Mucosa of gallbladder (tissue), 1 donor: Measurements from ENCODE around the gene AK3. TPM values are rescaled to one million over a fixed set of nuclear protein-coding genes. Genes with fewer than 3 reads are reported as not detected.
"Not testable (repeated sequence)": the region's sequence is repeated elsewhere in the genome, so short reads cannot be mapped to it uniquely, and the experiment has no call there.

Experiments
- DNase-seq: peaks from one replicate; pipeline ENCODE4 v3.0.0-alpha.2; 2020; ENCODE audit warnings: low spot score
- total RNA-seq: library from RNA; stranded (reverse); gene quantifications from one replicate; pipeline ENCODE4 v1.2.1, GENCODE V29; 2021
- donor health status: DM: no; HTN: no; CAD: no.

The AK3 gene
- total RNA-seq, 1 donor from 2014 or later, result 40.9 TPM

GRCh38 chr9:4666042-4666699 lies 74.8 kb downstream of the AK3 start, which contains the start of gene SPATA6L:
TSS of gene SPATA6L (minus strand) at chr9:4666480. CDS start at chr9:4666250, 230 bp downstream.
- peak; percentile 76 for DNase-seq

- DNase-seq, result no peak
Measured at GRCh38 chr9:4665357-4665756, 75.6 kb downstream of the AK3 start.

- DNase-seq, result no peak
Measured at GRCh38 chr9:4663956-4664355, 77.0 kb downstream of the AK3 start.

GRCh38 chr9:4662989-4663792 lies 77.8 kb downstream of the AK3 start:
- DNase-seq, result peak; percentile 28

- peak; percentile 86 for DNase-seq
Measured at GRCh38 chr9:4662108-4662988, 78.7 kb downstream of the AK3 start, which contains the start of gene PLPP6. TSS of gene PLPP6 (plus strand) at chr9:4662294. CDS start at chr9:4662376, 82 bp downstream.

GRCh38 chr9:4661611-4662010 lies 79.4 kb downstream of the AK3 start:
- DNase-seq, result no peak

- DNase-seq, result no peak
Measured at GRCh38 chr9:4661165-4661564, 79.8 kb downstream of the AK3 start.

- not testable (repeated sequence) for DNase-seq
Measured at GRCh38 chr9:4660665-4661064, 80.3 kb downstream of the AK3 start.

Other genes with a start within 250 kb of the AK3 start
- 9.2 TPM for gene PLPP6, start 78.9 kb downstream of the AK3 start, total RNA-seq
- gene SPATA6L, start 74.7 kb downstream of the AK3 start, total RNA-seq, result 25.0 TPM
- 24.9 TPM for gene CDC37L1, start 61.6 kb downstream of the AK3 start, total RNA-seq
- gene RCL1, start 51.7 kb upstream of the AK3 start, total RNA-seq, result 9.5 TPM
- 20.2 TPM for gene JAK2, start 244.1 kb upstream of the AK3 start, total RNA-seq